Tracheal epithelial cell (primary cell): ENCODE results near the gene BCAS3. TPM values are rescaled to one million over a fixed set of nuclear protein-coding genes. Genes with fewer than 3 reads are reported as not detected.

Source experiments
- total RNA-seq: library from RNA; depleted of rRNA; stranded (reverse); fragments of >200 nt; gene quantifications from 2 replicates; pipeline ENCODE4 v1.2.1, GENCODE V29; 2014

Gene BCAS3
- total RNA-seq: 7.7 and 14.2 TPM in 2 replicates

GRCh38 chr17:60677308-60678117 lies at the start of gene BCAS3:
TSS of gene BCAS3 (plus strand) at chr17:60677851.

GRCh38 chr17:61399131-61400065 lies 721.7 kb downstream of the BCAS3 start, which contains the start of gene TBX2:
TSS of gene TBX2 (plus strand) at chr17:61399843. CDS start at chr17:61400177, 334 bp downstream.

Other genes with a start within 250 kb of the BCAS3 start
- 18.8 and 26.5 TPM in 2 replicates for gene APPBP2, start 151.6 kb upstream of the BCAS3 start, total RNA-seq
- gene PPM1D, start 77.7 kb upstream of the BCAS3 start, total RNA-seq: 3.8 and 4.6 TPM in 2 replicates